Uterus (tissue), 2 donors: ENCODE data around the gene PLCG2.

Experiments used
- POLR2A ChIP-seq, 2 donors: fragments of 450-650 bp; IDR thresholded peaks; one replicate each; pipeline ENCODE4 v1.6.1; 2016; ENCODE audit warnings: antibody characterized with exemption in 2 of 2, mild to moderate bottlenecking in 1 of 2, moderate library complexity in 1 of 2
- TF ChIP-seq, protein P1 (sequence below), 4 experiments: fragments of 200-600 bp in 2 of 4; fragments of 450-650 bp in 2 of 4; sonication (generic) in 2 of 4; IDR thresholded peaks; one replicate each; pipeline ENCODE4 v1.5.1; 2016 to 2019; ENCODE audit warnings: antibody characterized with exemption in 4 of 4, mild to moderate bottlenecking in 2 of 4, moderate library complexity in 1 of 4

- TF ChIP-seq, protein P1, sequence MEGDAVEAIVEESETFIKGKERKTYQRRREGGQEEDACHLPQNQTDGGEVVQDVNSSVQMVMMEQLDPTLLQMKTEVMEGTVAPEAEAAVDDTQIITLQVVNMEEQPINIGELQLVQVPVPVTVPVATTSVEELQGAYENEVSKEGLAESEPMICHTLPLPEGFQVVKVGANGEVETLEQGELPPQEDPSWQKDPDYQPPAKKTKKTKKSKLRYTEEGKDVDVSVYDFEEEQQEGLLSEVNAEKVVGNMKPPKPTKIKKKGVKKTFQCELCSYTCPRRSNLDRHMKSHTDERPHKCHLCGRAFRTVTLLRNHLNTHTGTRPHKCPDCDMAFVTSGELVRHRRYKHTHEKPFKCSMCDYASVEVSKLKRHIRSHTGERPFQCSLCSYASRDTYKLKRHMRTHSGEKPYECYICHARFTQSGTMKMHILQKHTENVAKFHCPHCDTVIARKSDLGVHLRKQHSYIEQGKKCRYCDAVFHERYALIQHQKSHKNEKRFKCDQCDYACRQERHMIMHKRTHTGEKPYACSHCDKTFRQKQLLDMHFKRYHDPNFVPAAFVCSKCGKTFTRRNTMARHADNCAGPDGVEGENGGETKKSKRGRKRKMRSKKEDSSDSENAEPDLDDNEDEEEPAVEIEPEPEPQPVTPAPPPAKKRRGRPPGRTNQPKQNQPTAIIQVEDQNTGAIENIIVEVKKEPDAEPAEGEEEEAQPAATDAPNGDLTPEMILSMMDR (IDR thresholded peaks at IDR 0.05), result no peak
- TF ChIP-seq POLR2A (IDR thresholded peaks at IDR 0.05), result no peak
Observed at GRCh38 chr16:81946206-81946605, 167.1 kb downstream of the PLCG2 start.
